H9 (cell line): ENCODE measurements around the gene IQGAP2. TPM values are rescaled to one million over a fixed set of nuclear protein-coding genes. Genes with fewer than 3 reads are reported as not detected.

Experiments
- DNase-seq: peaks from one replicate; pipeline ENCODE4 v3.0.0-alpha.2; 2017
- H2AFZ ChIP-seq: one replicate; pipeline ENCODE4 v1.6.1; 2013; ENCODE audit warnings: mild to moderate bottlenecking, low read length, control low read depth, moderate library complexity
- H2AK5ac ChIP-seq: 2 replicates; pipeline ENCODE4 v1.6.1; 2013; ENCODE audit warnings: low read length, control low read depth, mixed read lengths; ENCODE audit not compliant: insufficient read length
- H2BK120ac ChIP-seq: one replicate; pipeline ENCODE4 v1.6.1; 2013; ENCODE audit warnings: low read depth, mild to moderate bottlenecking, low read length, control low read depth, inconsistent platforms; ENCODE audit not compliant: poor library complexity, severe bottlenecking
- H2BK12ac ChIP-seq: 2 replicates; pipeline ENCODE4 v1.6.1; 2013; ENCODE audit warnings: low read length, control low read depth, mixed read lengths, low read depth; ENCODE audit not compliant: insufficient read length
- H2BK15ac ChIP-seq: 2 replicates; pipeline ENCODE4 v1.6.1; 2013; ENCODE audit warnings: low read depth, low read length, control low read depth
- H2BK20ac ChIP-seq: one replicate; pipeline ENCODE4 v1.6.1; 2013; ENCODE audit warnings: low read depth, mild to moderate bottlenecking, low read length, control low read depth, inconsistent platforms; ENCODE audit not compliant: poor library complexity, severe bottlenecking
- H2BK5ac ChIP-seq: 2 replicates; pipeline ENCODE4 v1.6.1; 2013; ENCODE audit warnings: low read length, control low read depth, mixed read lengths; ENCODE audit not compliant: insufficient read length
- H3K14ac ChIP-seq: 2 replicates; pipeline ENCODE4 v1.6.1; 2013; ENCODE audit warnings: low read length, control low read depth; ENCODE audit not compliant: insufficient read depth
- H3K18ac ChIP-seq: 2 replicates; pipeline ENCODE4 v1.6.1; 2013; ENCODE audit warnings: low read depth, mild to moderate bottlenecking, mixed read lengths, low read length, control low read depth; ENCODE audit not compliant: insufficient read length
- H3K23ac ChIP-seq: 2 replicates; pipeline ENCODE4 v1.6.1; 2013; ENCODE audit warnings: low read length, control low read depth, mixed read lengths, low read depth; ENCODE audit not compliant: insufficient read length
- H3K23me2 ChIP-seq: 2 replicates; pipeline ENCODE4 v1.6.1; 2013; ENCODE audit warnings: low read depth, mild to moderate bottlenecking, mixed read lengths, low read length, control low read depth; ENCODE audit not compliant: insufficient read length, poor library complexity, severe bottlenecking
- H3K27ac ChIP-seq: 2 replicates; pipeline ENCODE4 v1.5.1; 2013; ENCODE audit warnings: low read length, control low read depth, mixed read lengths, low read depth; ENCODE audit not compliant: insufficient read length
- H3K27me3 ChIP-seq: 2 replicates; pipeline ENCODE4 v1.6.1; 2013; ENCODE audit warnings: low read length, control low read depth, inconsistent platforms; ENCODE audit not compliant: insufficient read depth
- H3K4ac ChIP-seq: 2 replicates; pipeline ENCODE4 v1.6.1; 2013; ENCODE audit warnings: low read depth, mild to moderate bottlenecking, control low read depth, inconsistent platforms, low read length, moderate library complexity
- H3K4me1 ChIP-seq: 2 replicates; pipeline ENCODE4 v1.6.1; 2013; ENCODE audit warnings: low read length, control low read depth, inconsistent platforms; ENCODE audit not compliant: insufficient read depth
- H3K4me2 ChIP-seq: 2 replicates; pipeline ENCODE4 v1.6.1; 2013; ENCODE audit warnings: low read length, control low read depth, mixed read lengths; ENCODE audit not compliant: insufficient read length, insufficient read depth
- H3K56ac ChIP-seq: 2 replicates; pipeline ENCODE4 v1.6.1; 2013; ENCODE audit warnings: low read depth, mild to moderate bottlenecking, mixed read lengths, low read length, control low read depth; ENCODE audit not compliant: insufficient read length
- H3K79me1 ChIP-seq: 2 replicates; pipeline ENCODE4 v1.6.1; 2013; ENCODE audit warnings: low read depth, mild to moderate bottlenecking, moderate library complexity, low read length, control low read depth, inconsistent platforms; ENCODE audit not compliant: insufficient read depth, poor library complexity, severe bottlenecking
- H3K79me2 ChIP-seq: 2 replicates; pipeline ENCODE4 v1.6.1; 2013; ENCODE audit warnings: low read length, control low read depth, inconsistent platforms; ENCODE audit not compliant: insufficient read depth
- H3K9ac ChIP-seq: 2 replicates; pipeline ENCODE4 v1.6.1; 2013; ENCODE audit warnings: low read length, control low read depth, mixed read lengths; ENCODE audit not compliant: insufficient read length; ENCODE audit errors: extremely low read depth
- H3K9me3 ChIP-seq: one replicate; pipeline ENCODE4 v1.6.1; 2013; ENCODE audit warnings: low read depth, low read length, inconsistent platforms; ENCODE audit not compliant: control insufficient read depth
- H3T11ph ChIP-seq: one replicate; pipeline ENCODE4 v1.6.1; 2013; ENCODE audit warnings: mild to moderate bottlenecking, low read length, control low read depth, inconsistent platforms
- H4K20me1 ChIP-seq: one replicate; pipeline ENCODE4 v1.6.1; 2013; ENCODE audit not compliant: control insufficient read depth, insufficient read length, insufficient read depth
- H4K5ac ChIP-seq: 2 replicates; pipeline ENCODE4 v1.6.1; 2013; ENCODE audit warnings: low read depth, mild to moderate bottlenecking, mixed read lengths, low read length, control low read depth; ENCODE audit not compliant: insufficient read length
- H4K8ac ChIP-seq: replicated peaks from 2 replicates; pipeline ENCODE4 v1.6.1; 2013; ENCODE audit warnings: low read length, control low read depth, mixed read lengths, low read depth; ENCODE audit not compliant: insufficient read length
- H4K91ac ChIP-seq: 2 replicates; pipeline ENCODE4 v1.6.1; 2013; ENCODE audit warnings: low read depth, mild to moderate bottlenecking, moderate library complexity, mixed read lengths, low read length, control low read depth; ENCODE audit not compliant: insufficient read length
- H3K27ac Mint-ChIP-seq, 3 experiments: 2 replicates in 2 of 3; 3 replicates in 1 of 3; pipeline ENCODE4 v1.8.0; 2020 to 2021; ENCODE audit warnings: mixed read lengths in 3 of 3, mild to moderate bottlenecking in 1 of 3, moderate library complexity in 1 of 3
- H3K27me3 Mint-ChIP-seq: 2 replicates; pipeline ENCODE4 v1.8.0; 2021; ENCODE audit warnings: low read depth, mild to moderate bottlenecking, moderate library complexity, mixed read lengths
- H3K36me3 Mint-ChIP-seq, 3 experiments: 2 replicates in 2 of 3; 3 replicates in 1 of 3; pipeline ENCODE4 v1.8.0; 2020 to 2021; ENCODE audit warnings: low read depth in 3 of 3, mixed read lengths in 3 of 3; ENCODE audit not compliant: insufficient read depth in 1 of 3
- H3K4me1 Mint-ChIP-seq, 2 experiments: 2 replicates each; pipeline ENCODE4 v1.8.0; 2020; ENCODE audit warnings: mixed read lengths in 2 of 2
- H3K4me3 Mint-ChIP-seq, 2 experiments: 2 replicates in 1 of 2; 3 replicates in 1 of 2; pipeline ENCODE4 v1.8.0; 2020 to 2021; ENCODE audit warnings: mild to moderate bottlenecking in 2 of 2, mixed read lengths in 2 of 2, moderate library complexity in 1 of 2
- H3K9me3 Mint-ChIP-seq, 2 experiments: 2 replicates in 1 of 2; 3 replicates in 1 of 2; pipeline ENCODE4 v1.8.0; 2020; ENCODE audit warnings: mild to moderate bottlenecking in 2 of 2, mixed read lengths in 2 of 2, moderate library complexity in 1 of 2
- CTCF ChIP-seq: fragments of 200-600 bp; sonication (generic); conservative IDR thresholded peaks from 3 replicates; pipeline ENCODE4 v1.8.0; 2021; ENCODE audit warnings: antibody characterized with exemption, mild to moderate bottlenecking
- WGBS: extraction: QIAGEN DNeasy Blood & Tissue Kit; methylation state at CpG from one replicate; pipeline ENCODE4 v1.1.7; 2013; ENCODE audit warnings: missing lambda C conversion rate, low lambda C conversion rate, mixed read lengths; ENCODE audit not compliant: insufficient read length; ENCODE audit errors: extremely low coverage; 5-methylcytosine and 5-hydroxymethylcytosine counted together
- total RNA-seq: library from RNA; stranded (reverse); gene quantifications from 2 replicates; pipeline ENCODE4 v1.2.1, GENCODE V29; 2021

Gene IQGAP2
- total RNA-seq, 1 experiment from 2014 or later: 22.5 TPM

GRCh38 chr5:76637490-76637889 lies 234.4 kb downstream of the IQGAP2 start:
- Histone ChIP-seq H3K56ac (no peak overlapping the region), H3K79me2 (no peaks in the 10 kb centered on the region; the same call in 1 of the 2 replicates), H3K18ac (no peak overlapping the region), H4K91ac (no peak overlapping the region), H3K79me1 (no peaks in the 10 kb centered on the region), H3T11ph (no peak overlapping the region), H3K9ac (no peak overlapping the region), H4K20me1 (no peaks in the 10 kb centered on the region), H3K9me3 (no peaks in the 10 kb centered on the region), H2AK5ac (no peak overlapping the region), H3K14ac (no peak overlapping the region), H3K27me3 (no peaks in the 10 kb centered on the region), H2AFZ (no peak overlapping the region), H2BK120ac (no peak overlapping the region), H3K4me1 (no peaks in the 10 kb centered on the region), H2BK20ac (no peak overlapping the region), H4K5ac (no peak overlapping the region), H2BK12ac (no peak overlapping the region), H2BK5ac (no peak overlapping the region), H3K4me2 (no peak overlapping the region), H3K23ac (no peak overlapping the region), H4K8ac (no peak overlapping the region), H3K27ac (no peak overlapping the region), H3K4ac (no peak overlapping the region), H3K23me2 (no peaks in the 10 kb centered on the region), H2BK15ac (no peak overlapping the region)
- no CpG with 5 or more reads among the region's 2 CpGs for WGBS
- TF ChIP-seq CTCF: no peak
- Mint-ChIP-seq H3K27me3 (no peaks in the 10 kb centered on the region), H3K36me3 (no peaks in the 10 kb centered on the region), H3K4me3 (no peak overlapping the region), H3K4me1 (peaks cover 6 to 10% of the 10 kb centered on the region in 2 experiments), H3K27ac (no peak overlapping the region; a peak in 1 of 7 replicates), H3K9me3 (no peaks in the 10 kb centered on the region)
- no peak for DNase-seq
